ENCODE data around the gene CDK5RAP2.

The CDK5RAP2 gene

DNA sequence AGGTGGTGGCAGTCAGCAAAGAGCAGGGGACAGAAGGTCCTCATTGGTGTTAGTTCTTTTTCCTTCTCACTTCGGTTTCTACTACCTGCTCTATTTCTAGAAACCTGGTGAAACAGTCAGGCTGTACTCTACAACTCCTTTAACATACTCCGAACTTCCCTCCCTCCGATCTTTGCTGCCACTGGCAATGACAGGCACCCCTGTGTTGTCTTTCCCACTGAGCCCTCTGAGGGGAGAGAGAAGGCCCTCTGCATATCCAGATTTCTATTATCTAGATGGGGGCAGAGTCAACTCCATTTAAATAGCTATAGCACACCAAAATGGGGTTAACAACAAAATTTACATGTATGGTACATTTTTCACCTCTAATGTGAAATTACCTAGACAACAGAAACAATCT, 123.7 kb downstream of the CDK5RAP2 start:
- DNase-seq (ENCODE audit: low read depth) = no peak
- TF ChIP-seq, protein P1, sequence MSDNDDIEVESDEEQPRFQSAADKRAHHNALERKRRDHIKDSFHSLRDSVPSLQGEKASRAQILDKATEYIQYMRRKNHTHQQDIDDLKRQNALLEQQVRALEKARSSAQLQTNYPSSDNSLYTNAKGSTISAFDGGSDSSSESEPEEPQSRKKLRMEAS (IDR thresholded peaks at IDR 0.05; ENCODE audit: low read depth, low read length) = no peak
- no peak for TF ChIP-seq POLR2A (IDR thresholded peaks at IDR 0.05; ENCODE audit: extremely low read depth, insufficient read length)
- TF ChIP-seq MYC (IDR thresholded peaks at IDR 0.05; ENCODE audit: low read depth, low read length) = no peak
- TF ChIP-seq CTCF (IDR thresholded peaks at IDR 0.05; ENCODE audit: low read depth, low read length) = no peak

DNA sequence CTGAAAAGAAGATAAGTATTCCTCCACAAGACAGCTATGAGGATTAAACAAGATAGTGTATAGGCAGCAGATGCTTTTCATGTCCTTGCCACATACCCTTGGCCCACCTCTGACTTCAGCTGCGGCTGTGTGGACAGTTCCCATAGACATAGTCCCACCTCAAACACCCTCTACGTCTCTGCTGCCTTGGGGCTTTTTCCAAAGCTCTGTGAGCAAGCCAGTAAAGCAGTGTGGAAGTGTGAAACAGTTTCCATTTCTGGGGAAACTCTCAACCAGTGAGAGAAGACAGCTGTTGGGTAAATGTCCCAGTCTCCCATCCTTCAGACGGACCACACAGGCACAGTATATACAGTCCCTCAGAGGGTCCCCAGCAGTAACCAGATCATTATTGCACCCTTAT, 125.5 kb downstream of the CDK5RAP2 start:
- TF ChIP-seq CTCF (IDR thresholded peaks at IDR 0.05; ENCODE audit: low read depth, low read length) = no peak
- DNase-seq (ENCODE audit: low read depth) = no peak
- H3K4me3 ChIP-seq (ENCODE audit: low read depth, low read length) = no peak overlapping the region

More for the DNA sequence above, 123.7 kb downstream of the CDK5RAP2 start:
- no peak overlapping the region for H3K4me3 ChIP-seq (ENCODE audit: low read depth, low read length)

DNA sequence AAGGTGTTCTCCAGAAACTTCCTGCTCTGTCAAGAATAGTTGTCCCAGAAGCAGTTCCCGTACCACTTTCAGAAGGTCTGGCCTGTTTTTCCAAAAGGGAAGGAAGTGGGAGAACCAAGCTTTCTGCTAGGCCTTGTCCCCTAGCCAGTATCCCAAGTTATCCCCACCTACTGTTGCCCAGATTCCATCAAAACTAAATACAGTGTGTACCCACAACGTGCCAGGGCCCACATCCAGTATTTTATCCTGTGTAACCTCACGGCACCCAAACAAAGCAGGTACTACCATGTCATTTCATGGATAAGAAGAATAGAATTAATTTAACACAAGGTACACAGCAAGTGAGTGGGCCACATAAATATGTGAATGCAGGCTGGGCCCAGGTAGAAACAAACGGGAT, 126.2 kb downstream of the CDK5RAP2 start:
- DNase-seq (ENCODE audit: low read depth) = no peak

DNA sequence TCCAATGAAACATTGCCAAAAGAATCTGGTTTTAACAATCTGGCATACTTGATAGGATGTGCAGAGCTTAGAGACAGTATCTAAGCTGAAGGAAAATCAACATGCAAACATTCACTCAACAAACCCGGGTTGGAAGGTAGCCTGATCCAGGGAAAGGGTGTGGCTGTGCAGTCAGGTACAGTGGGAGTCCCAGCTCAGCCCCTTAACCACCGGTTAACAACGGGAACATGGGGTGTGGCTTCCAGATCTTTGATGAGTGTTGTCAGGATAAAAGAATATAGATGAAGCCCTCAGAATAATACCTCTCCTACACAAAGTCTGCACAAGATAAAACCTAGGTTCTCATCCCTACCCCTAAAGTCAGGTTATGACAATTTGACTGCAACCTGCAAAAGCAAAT, 127.3 kb downstream of the CDK5RAP2 start:
- no peak for TF ChIP-seq POLR2A (IDR thresholded peaks at IDR 0.05; ENCODE audit: extremely low read depth, insufficient read length)
- TF ChIP-seq, protein P1 (IDR thresholded peaks at IDR 0.05; ENCODE audit: low read depth, low read length) = no peak
- TF ChIP-seq MYC (IDR thresholded peaks at IDR 0.05; ENCODE audit: low read depth, low read length) = no peak
- TF ChIP-seq CTCF (IDR thresholded peaks at IDR 0.05; ENCODE audit: low read depth, low read length) = no peak
- no peak for DNase-seq (ENCODE audit: low read depth)
- no peak overlapping the region for H3K4me3 ChIP-seq (ENCODE audit: low read depth, low read length)

More for the DNA sequence above, 126.2 kb downstream of the CDK5RAP2 start:
- TF ChIP-seq CTCF (IDR thresholded peaks at IDR 0.05; ENCODE audit: low read depth, low read length) = no peak
- no peak for TF ChIP-seq POLR2A (IDR thresholded peaks at IDR 0.05; ENCODE audit: extremely low read depth, insufficient read length)
- TF ChIP-seq MYC (IDR thresholded peaks at IDR 0.05; ENCODE audit: low read depth, low read length) = no peak
- TF ChIP-seq, protein P1 (IDR thresholded peaks at IDR 0.05; ENCODE audit: low read depth, low read length) = no peak
- H3K4me3 ChIP-seq (ENCODE audit: low read depth, low read length) = no peak overlapping the region

DNA sequence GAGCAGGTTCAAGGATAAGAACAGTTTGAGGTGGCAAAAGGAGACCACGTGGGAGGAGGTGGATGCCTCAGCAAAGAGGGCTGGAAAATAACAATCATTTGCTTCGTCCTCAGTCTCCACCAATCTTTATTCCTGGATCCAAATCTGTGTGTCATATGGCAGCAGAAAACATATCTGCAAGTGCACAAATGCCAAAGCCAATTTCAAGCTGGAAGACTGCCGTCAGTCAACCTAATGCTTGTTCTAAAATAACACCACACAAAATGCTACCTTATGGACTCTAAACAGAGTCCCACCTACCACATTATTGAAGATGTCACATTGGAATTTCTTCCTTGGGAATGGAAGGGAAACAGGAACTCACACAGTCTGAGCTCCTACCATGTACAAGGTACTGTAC, 129.1 kb downstream of the CDK5RAP2 start:
- no peak for DNase-seq (ENCODE audit: low read depth)
- TF ChIP-seq POLR2A (IDR thresholded peaks at IDR 0.05; ENCODE audit: extremely low read depth, insufficient read length) (no peak), MYC (IDR thresholded peaks at IDR 0.05; ENCODE audit: low read depth, low read length) (no peak), CTCF (IDR thresholded peaks at IDR 0.05; ENCODE audit: low read depth, low read length) (no peak)
- TF ChIP-seq, protein P1 (IDR thresholded peaks at IDR 0.05; ENCODE audit: low read depth, low read length) = no peak
- H3K4me3 ChIP-seq (ENCODE audit: low read depth, low read length) = no peak overlapping the region

GRCh38 chr9:120449566-120449965, 130.4 kb downstream of the CDK5RAP2 start:
- no peak for DNase-seq (ENCODE audit: low read depth)
- no peak overlapping the region for H3K4me3 ChIP-seq (ENCODE audit: low read depth, low read length)
- TF ChIP-seq MYC (IDR thresholded peaks at IDR 0.05; ENCODE audit: low read depth, low read length) (no peak), CTCF (IDR thresholded peaks at IDR 0.05; ENCODE audit: low read depth, low read length) (no peak)
- TF ChIP-seq, protein P1 (IDR thresholded peaks at IDR 0.05; ENCODE audit: low read depth, low read length) = no peak

All from NB4 (cell line).